GM06990 (cell line): ENCODE data around the gene SPRED1.

Source experiments
- DNase-seq: peaks from one replicate; pipeline ENCODE4 v3.0.0-alpha.2; 2011; ENCODE audit not compliant: insufficient read length; ENCODE audit errors: extremely low read depth
- H3K27me3 ChIP-seq: replicated peaks from 2 replicates; pipeline ENCODE4 v1.6.0; 2011; ENCODE audit warnings: low read length; ENCODE audit not compliant: control insufficient read depth, insufficient read depth
- H3K36me3 ChIP-seq: 2 replicates; pipeline ENCODE4 v1.5.1; 2011; ENCODE audit warnings: low read length; ENCODE audit not compliant: control insufficient read depth, insufficient read depth
- H3K4me3 ChIP-seq: replicated peaks from 2 replicates; pipeline ENCODE4 v1.5.1; 2011; ENCODE audit warnings: low read depth, mild to moderate bottlenecking, control low read depth, low read length
- CTCF ChIP-seq: IDR thresholded peaks from 2 replicates; pipeline ENCODE4 v1.5.1; 2011; ENCODE audit warnings: low read length, control low read depth, mild to moderate bottlenecking, inconsistent platforms; ENCODE audit not compliant: insufficient read depth, poor library complexity, severe bottlenecking

Gene SPRED1

GRCh38 chr15:38406436-38406835 is 153.8 kb downstream of the SPRED1 start:
- Histone ChIP-seq H3K36me3 (no peaks in the 10 kb centered on the region), H3K27me3 (no peaks in the 10 kb centered on the region), H3K4me3 (no peak overlapping the region)
- DNase-seq: no peak
- TF ChIP-seq CTCF: no peak
